AG09319 (cell line): ENCODE measurements around the gene RAB27B.

Source experiments
- DNase-seq: peaks from one replicate; pipeline ENCODE4 v3.0.0-alpha.2; 2010; ENCODE audit warnings: low read depth; ENCODE audit errors: extremely low read depth
- CTCF ChIP-seq: IDR thresholded peaks from 2 replicates; pipeline ENCODE4 v1.5.1; 2011; ENCODE audit warnings: low read depth, mild to moderate bottlenecking, inconsistent platforms, low read length, moderate library complexity

The RAB27B gene

GRCh38 chr18:54828281-54828881 lies at the start of gene RAB27B:
RAB27B (plus strand) TSS chr18:54828477; CDS start chr18:54877586, 49,109 bp downstream.
- TF ChIP-seq CTCF = no peak; the same call in 1 of the 2 replicates
- peak; percentile 22 for DNase-seq

- no peak for DNase-seq
- no peak for TF ChIP-seq CTCF
These were observed 47.9 kb upstream of the RAB27B start for GRCh38 chr18:54780285-54780861.

GRCh38 chr18:54780970-54781369 lies 47.3 kb upstream of the RAB27B start:
- no peak for DNase-seq
- no peak for TF ChIP-seq CTCF

- TF ChIP-seq CTCF = no peak
- DNase-seq = no peak
These were observed 45.1 kb upstream of the RAB27B start for GRCh38 chr18:54783139-54783538.

GRCh38 chr18:54786206-54786605 lies 42.1 kb upstream of the RAB27B start:
- no peak for TF ChIP-seq CTCF
- no peak for DNase-seq

- no peak for DNase-seq
- TF ChIP-seq CTCF = no peak
These were observed 41.2 kb upstream of the RAB27B start for GRCh38 chr18:54787121-54787520.

GRCh38 chr18:54787616-54788015 lies 40.7 kb upstream of the RAB27B start:
- no peak for TF ChIP-seq CTCF
- no peak for DNase-seq
